ENCODE measurements around the gene PEX5L. TPM values are rescaled to one million over a fixed set of nuclear protein-coding genes. Genes with fewer than 3 reads are reported as not detected.
A peak's percentile ranks its signal among the peaks of the same experiment; 100 is the strongest.

PEX5L gene
- total and polyA plus RNA-seq, 10 of the 15 experiments (the other 5 are each of a cell fraction or from before 2014, with no cell fraction given): 0.11 to 17.0 (median 0.50) TPM

GRCh38 chr3:179932674-179933073 lies 104.1 kb downstream of the PEX5L start:
- H3K4me1 ChIP-seq (ENCODE audit: control insufficient read depth, insufficient read depth, low read length): no peaks in the 10 kb centered on the region; the same call in 1 of the 2 replicates
- H3K27ac ChIP-seq (ENCODE audit: control insufficient read depth, insufficient read depth): no peak overlapping the region
- no peak overlapping the region for H2AFZ ChIP-seq (ENCODE audit: control insufficient read depth, low read depth, low read length)
- TF ChIP-seq RAD21 (IDR thresholded peaks at IDR 0.05; ENCODE audit: insufficient read depth, low read depth, low read length): no peak
- no peak for TF ChIP-seq BCL3 (IDR thresholded peaks at IDR 0.05; ENCODE audit: borderline replicate concordance, insufficient read depth, low read depth, low read length, poor library complexity, severe bottlenecking)
- intact Hi-C loops (cut with micrococcal nuclease; ENCODE audit: unreplicated experiment) (no loop called here), in situ Hi-C loops (cut with MboI) (no loop called here)
- no peak overlapping the region for H3K9ac ChIP-seq (ENCODE audit: control insufficient read depth, insufficient read depth, low read length)
- ChIA-PET CTCF (interaction anchor here (0.6 to 7.2 kb wide), 6 partner anchors 9 to 121 kb away, joined by 3 to 88 read pairs (median 8); no protein-coding TSS in a partner anchor), RAD21 (ENCODE audit: unreplicated experiment) (interaction anchor here (0.7 to 5.8 kb wide), 6 partner anchors 19 to 669 kb away, joined by 3 to 45 read pairs (median 4); partner anchors contain the start of gene TTC14), SMC1A (ENCODE audit: uncharacterized antibody, unreplicated experiment) (interaction anchor here (0.7 to 6.6 kb wide), 14 partner anchors 10 to 404 kb away, joined by 3 to 98 read pairs (median 5); no protein-coding TSS in a partner anchor), POLR2A (interaction anchor here (0.9 kb wide), 1 partner anchor 35 kb away, joined by 3 read pairs; no protein-coding TSS in a partner anchor)
- no peak for DNase-seq (ENCODE audit: low read depth, low spot score)
- H3K4me2 ChIP-seq (ENCODE audit: control insufficient read depth, insufficient read depth): no peak overlapping the region
- H4K20me1 ChIP-seq (ENCODE audit: control insufficient read depth, insufficient read depth): no peaks in the 10 kb centered on the region
- no TSS peak for BruUV-seq (replicated peaks)
- no peak overlapping the region for H3K4me3 ChIP-seq
- no peaks in the 10 kb centered on the region for H3K36me3 ChIP-seq (ENCODE audit: control insufficient read depth in 2 of 2, insufficient read depth in 2 of 2, low read length in 1 of 2)
- H3K9me3 ChIP-seq (replicated peaks; ENCODE audit: control insufficient read depth, insufficient read depth, low read length): no peaks in the 10 kb centered on the region; the same call in 1 of the 3 replicates
- H3K27me3 ChIP-seq (replicated peaks in 1 of 2; ENCODE audit: control insufficient read depth in 2 of 2, insufficient read depth in 2 of 2, low read length in 1 of 2): no peaks in the 10 kb centered on the region
- no peak for ATAC-seq
- H3K79me2 ChIP-seq (ENCODE audit: control insufficient read depth, insufficient read depth, low read length): no peaks in the 10 kb centered on the region
- FAIRE-seq: peak; percentile 27
- 56% methylated on average over 1 of the region's 1 CpG for WGBS (ENCODE audit: insufficient coverage, insufficient replicate concordance, low lambda C conversion rate, missing lambda C conversion rate)

GRCh38 chr3:179929091-179929529 lies 107.6 kb downstream of the PEX5L start:
- 0% methylated on average over 1 of the region's 1 CpG for WGBS (ENCODE audit: insufficient coverage, insufficient replicate concordance, low lambda C conversion rate, missing lambda C conversion rate)
- Histone ChIP-seq H3K4me1 (ENCODE audit: control insufficient read depth, insufficient read depth, low read length) (no peaks in the 10 kb centered on the region; the same call in 1 of the 2 replicates), H3K4me2 (ENCODE audit: control insufficient read depth, insufficient read depth) (no peak overlapping the region), H3K79me2 (ENCODE audit: control insufficient read depth, insufficient read depth, low read length) (no peaks in the 10 kb centered on the region), H3K36me3 (ENCODE audit: control insufficient read depth in 2 of 2, insufficient read depth in 2 of 2, low read length in 1 of 2) (no peaks in the 10 kb centered on the region), H3K27ac (ENCODE audit: control insufficient read depth, insufficient read depth) (no peak overlapping the region), H3K27me3 (replicated peaks in 1 of 2; ENCODE audit: control insufficient read depth in 2 of 2, insufficient read depth in 2 of 2, low read length in 1 of 2) (no peaks in the 10 kb centered on the region), H3K4me3 (no peak overlapping the region), H3K9ac (ENCODE audit: control insufficient read depth, insufficient read depth, low read length) (no peak overlapping the region), H3K9me3 (replicated peaks; ENCODE audit: control insufficient read depth, insufficient read depth, low read length) (no peaks in the 10 kb centered on the region), H4K20me1 (ENCODE audit: control insufficient read depth, insufficient read depth) (no peaks in the 10 kb centered on the region), H2AFZ (ENCODE audit: control insufficient read depth, low read depth, low read length) (no peak overlapping the region)
- intact Hi-C loops (cut with micrococcal nuclease; ENCODE audit: unreplicated experiment) (loop anchor here (1.0 to 2.0 kb wide), 4 partner anchors 27 to 666 kb away; no protein-coding TSS in a partner anchor), in situ Hi-C loops (cut with MboI) (loop anchor here (5.0 kb wide), 1 partner anchor 673 kb away; the partner anchor contains the start of gene TTC14)
- SMC1A ChIA-PET (ENCODE audit: uncharacterized antibody, unreplicated experiment): interaction anchor here (0.6 to 6.6 kb wide), 79 partner anchors 8 to 924 kb away, joined by 3 to 98 read pairs (median 5); partner anchors contain the start of genes CCDC39 and PEX5L
- RAD21 ChIA-PET (ENCODE audit: unreplicated experiment): interaction anchor here (0.5 to 5.8 kb wide), 55 partner anchors 9 to 749 kb away, joined by 3 to 51 read pairs (median 5); partner anchors contain the start of genes ACTL6A, PEX5L and TTC14
- POLR2A ChIA-PET: interaction anchor here (1.3 kb wide), 1 partner anchor 643 kb away, joined by 4 read pairs; no protein-coding TSS in a partner anchor
- DNase-seq (ENCODE audit: low read depth, low spot score) (no peak), FAIRE-seq (peak; percentile 76), ATAC-seq (peak; percentile 84)
- BruUV-seq (replicated peaks): no TSS peak
- CTCF ChIA-PET: interaction anchor here (0.6 to 7.2 kb wide), 86 partner anchors 9 to 836 kb away, joined by 3 to 88 read pairs (median 5); partner anchors contain the start of genes PEX5L and TTC14
- TF ChIP-seq EGR1 (IDR thresholded peaks at IDR 0.05; ENCODE audit: borderline replicate concordance in 1 of 2, low read depth in 2 of 2, low read length in 2 of 2): no peak
- TF ChIP-seq ZBTB40 (IDR thresholded peaks at IDR 0.05; ENCODE audit: borderline replicate concordance): no peak
- TF ChIP-seq SMC3 (IDR thresholded peaks at IDR 0.05; ENCODE audit: borderline replicate concordance, low read length): peak; percentile 97
- TF ChIP-seq ATF3 (IDR thresholded peaks at IDR 0.05; ENCODE audit: borderline replicate concordance, extremely low read depth, low read depth, low read length): no peak
